K562 (cell line): ENCODE results near the gene MYBPH. TPM values are rescaled to one million over a fixed set of nuclear protein-coding genes. Genes with fewer than 3 reads are reported as not detected.

Experiments used
- ATAC-seq: fragments of 200-7000 bp; cut with Tn5 transposase; 3 replicates; pipeline ENCODE4 v1.9.1; 2020; ENCODE audit warnings: moderate library complexity
- BruUV-seq: library from RNA; stranded (reverse); fragments of 400-500 nt; replicated peaks from 2 replicates; lab custom pipeline; 2021; lab: Mats Ljungman, UMichigan
- CTCF ChIA-PET: fragments of 300-600 bp; formaldehyde crosslinking; extraction: SDS; loops from one replicate; lab custom pipeline; 2021; ENCODE audit warnings: low intra/inter-chr PET ratio; lab: Yijun Ruan, JAX
- POLR2A ChIA-PET: fragments of 300-600, 350-650 bp; sonication (Branson Sonifier 250); formaldehyde crosslinking; extraction: SDS; loops from one replicate; lab custom pipeline; 2021; ENCODE audit warnings: antibody characterized with exemption, inconsistent platforms; lab: Yijun Ruan, JAX
- DNase-seq, 4 experiments: peaks; one replicate each; pipeline versions ENCODE4 v3.0.0 to v3.0.0-alpha.2; 2011 to 2018; ENCODE audit warnings: low spot score in 3 of 4, mixed read lengths in 3 of 4; ENCODE audit errors: extremely low read depth in 1 of 4
- FAIRE-seq: peaks from 2 replicates; lab custom pipeline; 2011; peaks lifted over from hg19 to GRCh38; lab: Jason Lieb, UNC
- H2AFZ ChIP-seq: 2 replicates; pipeline ENCODE4 v1.6.0; 2011; ENCODE audit warnings: low read depth, low read length, control low read depth, inconsistent platforms
- H3K27ac ChIP-seq: fragments of 200-600 bp; 3 replicates; pipeline ENCODE4 v1.8.0; 2011; ENCODE audit warnings: low read depth, mild to moderate bottlenecking, control low read depth, inconsistent platforms, low read length, moderate library complexity, mixed read lengths; ENCODE audit errors: extremely low read depth
- H3K27me3 ChIP-seq, 2 experiments: fragments of 300-600 bp in 1 of 2; 2 replicates in 1 of 2; 3 replicates in 1 of 2; pipeline versions ENCODE4 v1.6.0 to v1.8.0; 2011; ENCODE audit warnings: inconsistent platforms in 2 of 2, low read length in 2 of 2, mild to moderate bottlenecking in 1 of 2, mixed read lengths in 1 of 2, moderate library complexity in 1 of 2; ENCODE audit not compliant: control insufficient read depth in 2 of 2, insufficient read depth in 2 of 2
- H3K36me3 ChIP-seq: fragments of 300-600 bp; 3 replicates; pipeline ENCODE4 v1.8.0; 2011; ENCODE audit warnings: mild to moderate bottlenecking, low read length, inconsistent platforms; ENCODE audit not compliant: control insufficient read depth, insufficient read depth
- H3K4me1 ChIP-seq, 2 experiments: fragments of 200-600 bp in 1 of 2; replicated peaks in 1 of 2; 2 replicates in 1 of 2; 3 replicates in 1 of 2; pipeline versions ENCODE4 v1.5.1 to v1.8.0; 2011; ENCODE audit warnings: inconsistent platforms in 2 of 2, low read length in 2 of 2, mild to moderate bottlenecking in 1 of 2, mixed read lengths in 1 of 2, moderate library complexity in 1 of 2; ENCODE audit not compliant: control insufficient read depth in 2 of 2, insufficient read depth in 2 of 2
- H3K4me2 ChIP-seq: 2 replicates; pipeline ENCODE4 v1.6.1; 2011; ENCODE audit warnings: low read length, control low read depth, inconsistent platforms, mixed read lengths; ENCODE audit not compliant: insufficient read depth
- H3K4me3 ChIP-seq: fragments of 200-600 bp; sonication (generic), shearing (Covaris generic); 2 replicates; pipeline ENCODE4 v1.5.1; 2016; ENCODE audit warnings: control low read depth, inconsistent platforms
- H3K79me2 ChIP-seq: fragments of 200-600 bp; 3 replicates; pipeline ENCODE4 v1.8.0; 2011; ENCODE audit warnings: low read length, inconsistent platforms; ENCODE audit not compliant: control insufficient read depth, insufficient read depth
- H3K9ac ChIP-seq, 2 experiments: 2 replicates each; pipeline versions ENCODE4 v1.6.0 to v1.6.1; 2011; ENCODE audit warnings: low read depth in 2 of 2, low read length in 2 of 2, control low read depth in 1 of 2, inconsistent platforms in 1 of 2, mild to moderate bottlenecking in 1 of 2, mixed read lengths in 1 of 2; ENCODE audit not compliant: insufficient read depth in 1 of 2
- H3K9me1 ChIP-seq: one replicate; pipeline ENCODE4 v1.6.0; 2011; ENCODE audit warnings: inconsistent platforms, mild to moderate bottlenecking, low read length, moderate library complexity; ENCODE audit not compliant: control insufficient read depth, insufficient read depth
- H3K9me3 ChIP-seq: replicated peaks from 2 replicates; pipeline ENCODE4 v1.5.1; 2011; ENCODE audit warnings: low read depth, low read length, inconsistent platforms; ENCODE audit not compliant: control insufficient read depth, insufficient read depth
- H4K20me1 ChIP-seq: replicated peaks from 2 replicates; pipeline ENCODE4 v1.6.1; 2011; ENCODE audit warnings: low read length, inconsistent platforms, mixed read lengths; ENCODE audit not compliant: control insufficient read depth, insufficient read depth
- DPF2 ChIP-seq: fragments of 450-650 bp; IDR thresholded peaks from 2 replicates; pipeline ENCODE4 v1.6.1; 2016
- FOSL1 ChIP-seq: fragments of 200-800 bp; sonication (Bioruptor generic); conservative IDR thresholded peaks from 2 replicates; pipeline ENCODE4 v1.6.1; 2016; ENCODE audit warnings: missing genetic modification characterization, missing compliant biosample characterization
- GMEB1 ChIP-seq: fragments of 250-450 bp; sonication (Bioruptor Pico); IDR thresholded peaks from 2 replicates; pipeline ENCODE4 v1.4.0; 2020; ENCODE audit warnings: mild to moderate bottlenecking
- HNRNPLL ChIP-seq: fragments of 200-400 bp; formaldehyde crosslinking; IDR thresholded peaks from 2 replicates; pipeline ENCODE4 v1.6.1; 2017; ENCODE audit warnings: low read length, low read depth, mild to moderate bottlenecking; ENCODE audit not compliant: poor library complexity, severe bottlenecking
- L3MBTL2 ChIP-seq: fragments of 450-650 bp; IDR thresholded peaks from 2 replicates; pipeline ENCODE4 v1.6.1; 2016; ENCODE audit warnings: mild to moderate bottlenecking, moderate library complexity
- RBM39 ChIP-seq: fragments of 200-400 bp; formaldehyde crosslinking; optimal IDR thresholded peaks from 2 replicates; pipeline ENCODE3; 2018; ENCODE audit warnings: low read depth, low read length
- TAF15 ChIP-seq: fragments of 200-400 bp; formaldehyde crosslinking; IDR thresholded peaks from 2 replicates; pipeline ENCODE4 v1.6.1; 2017; ENCODE audit warnings: mild to moderate bottlenecking, low read depth, low read length, moderate library complexity
- ZC3H11A ChIP-seq: IDR thresholded peaks from 2 replicates; pipeline ENCODE4 v1.6.1; 2012; ENCODE audit warnings: low read depth, low read length, improper control_type of control experiment
- ZNF133 ChIP-seq: fragments of 250-450 bp; sonication (Bioruptor Pico); IDR thresholded peaks from 2 replicates; pipeline ENCODE4 v1.4.0; 2020; ENCODE audit warnings: mild to moderate bottlenecking
- ZNF408 ChIP-seq: fragments of 250-450 bp; sonication (Bioruptor Pico); IDR thresholded peaks from 2 replicates; pipeline ENCODE4 v1.4.0; 2020; ENCODE audit warnings: low read depth, mild to moderate bottlenecking, moderate library complexity
- WGBS: fragments of 100-300 bp; shearing (Covaris generic); methylation state at CpG from one replicate; pipeline ENCODE4 v1.1.6; 2016; ENCODE audit warnings: low coverage, mixed read lengths; ENCODE audit not compliant: insufficient coverage; ENCODE audit errors: missing lambda C conversion rate; 5-methylcytosine and 5-hydroxymethylcytosine counted together
- in situ Hi-C: fragments of 300-500 bp; cut with MboI; formaldehyde crosslinking; loops from 4 replicates; pipeline ENCODE4 v1.15.0; 2018; ENCODE audit warnings: inconsistent platforms, mixed read lengths
- intact Hi-C: fragments of 100-400 bp; cut with micrococcal nuclease; formaldehyde crosslinking; loops from 2 replicates; pipeline ENCODE4 v1.14.2; 2022
- polyA plus RNA-seq, 8 experiments: library from polyadenylated mRNA; depleted of rRNA in 4 of 8; stranded (reverse) in 5 of 8; unstranded in 3 of 8; fragments of >200 nt; fragmentation: Nextera tagmentation in 2 of 8; fragmentation: Illumina TruSeq in 1 of 8; extraction: Ambion mirVana in 2 of 8; extraction: Trizol in 1 of 8; gene quantifications; 2 replicates each; pipeline versions ENCODE4 v1.2.1 to v1.2.3, GENCODE V29; 2011 to 2014; ENCODE audit warnings: inconsistent platforms in 1 of 8, missing spikeins in 1 of 8
- total RNA-seq, 7 experiments: library from RNA; depleted of rRNA in 6 of 7; stranded (reverse); fragments of >200 nt in 6 of 7; fragmentation: Illumina TruSeq in 2 of 7; extraction: Trizol in 2 of 7; gene quantifications; 2 replicates each; pipeline versions ENCODE4 v1.2.1 to v1.2.3, GENCODE V29; 2011 to 2021; ENCODE audit warnings: low replicate concordance in 1 of 7
- TF ChIP-seq, protein P1 (sequence below): sonication (generic); formaldehyde crosslinking; IDR thresholded peaks from 2 replicates; pipeline ENCODE4 v1.8.1; 2023; ENCODE audit warnings: mild to moderate bottlenecking, missing genetic modification reagents
- TF ChIP-seq, protein P2 (sequence below): fragments of 450-650 bp; formaldehyde crosslinking; IDR thresholded peaks from 2 replicates; pipeline ENCODE4 v1.4.0; 2022; ENCODE audit warnings: missing genetic modification characterization
- TF ChIP-seq, protein P3 (sequence below): sonication (generic); formaldehyde crosslinking; IDR thresholded peaks from 2 replicates; pipeline ENCODE4 v1.8.1; 2023; ENCODE audit warnings: mild to moderate bottlenecking, missing genetic modification reagents

The MYBPH gene
- total and polyA plus RNA-seq, 9 of the 15 experiments (the other 6 are each of a cell fraction or from before 2014, with no cell fraction given) = 0.13 TPM; not detected in 8

- Histone ChIP-seq H3K9me3 (no peaks in the 10 kb centered on the region), H4K20me1 (peaks cover 21% of the 10 kb centered on the region; the same call in 1 of the 2 replicates), H3K79me2 (no peaks in the 10 kb centered on the region), H3K9ac (0 out of 4 replicates have a peak overlapping the region, but pooled peaks of 1 of the 2 experiments have one; percentile 4), H3K4me2 (no peak overlapping the region), H3K27me3 (peaks cover 16 to 71% of the 10 kb centered on the region in 2 experiments; a peak in 4 of 5 replicates), H3K27ac (no peak overlapping the region), H2AFZ (no peak overlapping the region), H3K4me1 (peaks cover 0 to 5% of the 10 kb centered on the region in 2 experiments; a peak in 1 of 5 replicates), H3K9me1 (no peaks in the 10 kb centered on the region), H3K4me3 (no peak overlapping the region), H3K36me3 (no peaks in the 10 kb centered on the region)
- intact Hi-C loops (no loop called here), in situ Hi-C loops (no loop called here)
- FAIRE-seq = no peak
- no TSS peak for BruUV-seq
- DNase-seq = no peak
- ATAC-seq = no peak
- POLR2A ChIA-PET = interaction anchor here (0.9 to 1.2 kb wide), 3 partner anchors 16 to 40 kb away, joined by 3 to 4 read pairs (median 3); no protein-coding TSS in a partner anchor
- 2% methylated on average over 9 of the region's 9 CpGs for WGBS
- CTCF ChIA-PET = no interaction called here
- TF ChIP-seq TAF15 (no peak), RBM39 (no peak), ZC3H11A (no peak), ZNF408 (CRISPR knock-in tag) (no peak), ZNF133 (no peak), L3MBTL2 (no peak), GMEB1 (CRISPR knock-in tag) (no peak), FOSL1 (tag) (no peak), DPF2 (no peak), HNRNPLL (no peak)
- TF ChIP-seq, protein P1, sequence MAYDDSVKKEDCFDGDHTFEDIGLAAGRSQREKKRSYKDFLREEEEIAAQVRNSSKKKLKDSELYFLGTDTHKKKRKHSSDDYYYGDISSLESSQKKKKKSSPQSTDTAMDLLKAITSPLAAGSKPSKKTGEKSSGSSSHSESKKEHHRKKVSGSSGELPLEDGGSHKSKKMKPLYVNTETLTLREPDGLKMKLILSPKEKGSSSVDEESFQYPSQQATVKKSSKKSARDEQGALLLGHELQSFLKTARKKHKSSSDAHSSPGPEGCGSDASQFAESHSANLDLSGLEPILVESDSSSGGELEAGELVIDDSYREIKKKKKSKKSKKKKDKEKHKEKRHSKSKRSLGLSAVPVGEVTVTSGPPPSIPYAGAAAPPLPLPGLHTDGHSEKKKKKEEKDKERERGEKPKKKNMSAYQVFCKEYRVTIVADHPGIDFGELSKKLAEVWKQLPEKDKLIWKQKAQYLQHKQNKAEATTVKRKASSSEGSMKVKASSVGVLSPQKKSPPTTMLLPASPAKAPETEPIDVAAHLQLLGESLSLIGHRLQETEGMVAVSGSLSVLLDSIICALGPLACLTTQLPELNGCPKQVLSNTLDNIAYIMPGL = no peak
- TF ChIP-seq, protein P2, sequence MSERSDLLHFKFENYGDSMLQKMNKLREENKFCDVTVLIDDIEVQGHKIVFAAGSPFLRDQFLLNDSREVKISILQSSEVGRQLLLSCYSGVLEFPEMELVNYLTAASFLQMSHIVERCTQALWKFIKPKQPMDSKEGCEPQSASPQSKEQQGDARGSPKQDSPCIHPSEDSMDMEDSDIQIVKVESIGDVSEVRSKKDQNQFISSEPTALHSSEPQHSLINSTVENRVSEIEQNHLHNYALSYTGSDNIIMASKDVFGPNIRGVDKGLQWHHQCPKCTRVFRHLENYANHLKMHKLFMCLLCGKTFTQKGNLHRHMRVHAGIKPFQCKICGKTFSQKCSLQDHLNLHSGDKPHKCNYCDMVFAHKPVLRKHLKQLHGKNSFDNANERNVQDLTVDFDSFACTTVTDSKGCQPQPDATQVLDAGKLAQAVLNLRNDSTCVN (CRISPR knock-in tag) = no peak
- TF ChIP-seq, protein P3, sequence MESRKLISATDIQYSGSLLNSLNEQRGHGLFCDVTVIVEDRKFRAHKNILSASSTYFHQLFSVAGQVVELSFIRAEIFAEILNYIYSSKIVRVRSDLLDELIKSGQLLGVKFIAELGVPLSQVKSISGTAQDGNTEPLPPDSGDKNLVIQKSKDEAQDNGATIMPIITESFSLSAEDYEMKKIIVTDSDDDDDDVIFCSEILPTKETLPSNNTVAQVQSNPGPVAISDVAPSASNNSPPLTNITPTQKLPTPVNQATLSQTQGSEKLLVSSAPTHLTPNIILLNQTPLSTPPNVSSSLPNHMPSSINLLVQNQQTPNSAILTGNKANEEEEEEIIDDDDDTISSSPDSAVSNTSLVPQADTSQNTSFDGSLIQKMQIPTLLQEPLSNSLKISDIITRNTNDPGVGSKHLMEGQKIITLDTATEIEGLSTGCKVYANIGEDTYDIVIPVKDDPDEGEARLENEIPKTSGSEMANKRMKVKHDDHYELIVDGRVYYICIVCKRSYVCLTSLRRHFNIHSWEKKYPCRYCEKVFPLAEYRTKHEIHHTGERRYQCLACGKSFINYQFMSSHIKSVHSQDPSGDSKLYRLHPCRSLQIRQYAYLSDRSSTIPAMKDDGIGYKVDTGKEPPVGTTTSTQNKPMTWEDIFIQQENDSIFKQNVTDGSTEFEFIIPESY (CRISPR knock-in tag) = no peak
These were observed 828 bp upstream of the MYBPH start for GRCh38 chr1:203176273-203177035.
